GM19372 (cell line): ENCODE results near the gene TMSB4Y.

Source experiments
- ATAC-seq: cut with Tn5 transposase; IDR thresholded peaks from one replicate; pipeline ENCODE4 v1.9.1; 2021; ENCODE audit warnings: mild to moderate bottlenecking, low read depth, moderate library complexity; ENCODE audit not compliant: unreplicated experiment

The TMSB4Y gene

DNA sequence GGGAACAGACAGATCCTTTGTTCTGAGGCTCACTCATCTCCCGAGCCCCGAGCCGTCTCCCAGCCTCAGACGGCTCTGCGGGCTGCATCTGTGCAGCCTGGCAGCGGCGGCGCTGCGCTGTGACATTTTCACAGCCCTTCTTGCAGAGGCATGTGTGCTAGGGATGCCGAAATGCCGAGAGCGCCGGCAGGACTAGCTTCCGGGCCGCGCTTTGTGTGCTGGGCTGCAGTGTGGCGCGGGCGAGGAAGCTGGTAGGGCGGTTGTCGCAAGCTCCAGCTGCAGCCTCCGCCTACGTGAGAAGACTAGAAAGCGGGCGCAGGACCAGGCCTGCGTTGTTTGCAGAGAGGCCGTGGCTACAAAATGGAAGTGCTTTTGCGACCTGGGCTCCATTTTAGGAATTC lies at the start of gene TMSB4Y:
TMSB4Y (plus strand) TSS at position 332 of the 401 bp plus-strand sequence.
- ATAC-seq = peak; percentile 90

DNA sequence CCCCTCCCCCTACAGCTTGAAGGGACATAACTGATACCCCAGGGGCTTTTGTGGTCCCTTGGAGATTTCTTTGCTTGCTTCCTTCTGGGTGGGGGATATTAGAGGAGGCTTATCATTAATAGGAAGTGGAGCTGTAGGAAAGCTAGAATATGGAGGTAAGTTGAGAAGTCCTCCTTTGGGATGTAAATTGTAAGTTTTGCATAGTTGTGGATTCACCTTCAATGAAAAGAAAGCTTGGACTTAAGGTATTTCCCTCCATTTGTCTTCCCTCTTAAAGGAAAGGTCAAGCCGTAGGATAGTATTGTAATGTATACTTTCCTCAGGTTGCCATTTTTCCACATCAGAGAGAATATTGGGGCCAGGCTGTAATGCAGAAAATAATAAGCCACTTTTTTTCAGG lies 39.5 kb upstream of the TMSB4Y start:
- no peak for ATAC-seq

DNA sequence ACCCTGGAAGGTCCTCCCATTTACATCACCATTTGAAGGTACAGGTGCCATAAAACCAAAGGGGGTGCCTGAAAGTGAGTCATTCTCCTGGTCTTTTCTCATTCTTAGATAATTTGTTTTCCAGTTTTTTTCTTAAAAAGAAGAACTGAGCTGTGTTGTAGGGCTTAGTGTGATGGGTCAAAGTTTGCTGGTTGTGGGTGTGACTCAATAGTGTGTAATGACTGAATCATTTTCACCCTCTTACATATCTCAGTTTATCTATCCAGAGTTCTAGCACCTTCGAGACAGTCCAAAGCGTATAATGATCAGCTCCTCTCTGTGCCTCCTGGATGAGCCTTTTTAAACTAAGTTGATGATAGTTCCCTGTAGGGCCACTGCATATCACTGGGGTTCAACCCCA lies 32.6 kb upstream of the TMSB4Y start:
- no peak for ATAC-seq

DNA sequence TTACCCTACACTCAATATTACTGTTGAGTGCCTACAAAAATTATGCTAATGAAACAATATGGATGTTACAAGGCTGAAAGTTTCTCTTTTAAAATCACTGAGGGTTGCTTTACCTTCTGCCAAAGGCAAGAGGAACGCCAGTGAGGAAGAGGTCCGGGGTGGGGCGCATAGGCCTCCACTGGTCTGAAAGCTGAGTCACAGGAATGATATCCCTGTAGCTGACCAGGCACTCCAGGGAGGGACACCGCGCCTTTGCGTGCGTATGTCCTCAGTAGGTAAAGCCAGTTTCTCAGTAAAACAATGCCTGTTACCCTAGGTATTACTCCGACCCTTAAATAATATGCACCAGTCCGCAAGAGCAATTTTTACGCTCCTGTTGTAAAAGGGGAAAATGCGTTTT lies 1.4 kb upstream of the TMSB4Y start:
- no peak for ATAC-seq

DNA sequence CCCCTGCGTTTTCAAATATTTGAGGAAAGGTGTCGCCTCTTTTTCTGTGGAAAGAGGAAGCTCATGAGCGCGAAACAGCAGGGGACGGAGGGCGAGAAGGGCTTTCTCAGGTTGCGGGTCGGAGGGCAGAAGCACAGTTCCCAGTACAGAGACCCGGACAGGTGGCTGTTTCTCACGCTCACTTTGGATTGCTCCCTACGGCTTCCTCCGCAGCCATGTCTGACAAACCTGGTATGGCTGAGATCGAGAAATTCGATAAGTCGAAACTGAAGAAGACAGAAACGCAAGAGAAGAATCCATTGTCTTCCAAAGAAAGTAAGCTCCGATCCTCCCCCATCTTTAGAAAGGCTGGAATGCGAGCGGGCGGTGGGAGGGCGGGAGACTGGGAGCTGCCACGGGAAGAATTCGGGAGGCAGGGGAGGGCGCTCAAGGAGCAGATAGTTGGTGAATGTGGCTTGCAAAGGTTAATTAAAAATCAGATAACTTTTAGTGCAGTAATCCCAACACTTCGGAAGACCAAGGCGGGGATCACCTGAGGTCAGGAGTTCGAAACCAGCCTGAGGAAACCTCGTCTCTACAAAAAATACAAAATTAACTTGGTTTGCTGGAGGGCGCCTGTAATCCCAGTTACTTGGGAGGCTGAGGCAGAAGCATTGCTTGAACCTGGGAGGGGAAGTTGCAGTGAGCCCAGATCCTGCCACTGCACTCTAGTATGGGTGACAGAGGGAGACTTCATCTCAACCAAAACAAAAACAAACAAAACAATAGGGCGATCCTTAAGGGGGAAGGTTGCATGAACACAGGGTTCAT lies 627 bp downstream of the TMSB4Y start:
- ATAC-seq = no peak

DNA sequence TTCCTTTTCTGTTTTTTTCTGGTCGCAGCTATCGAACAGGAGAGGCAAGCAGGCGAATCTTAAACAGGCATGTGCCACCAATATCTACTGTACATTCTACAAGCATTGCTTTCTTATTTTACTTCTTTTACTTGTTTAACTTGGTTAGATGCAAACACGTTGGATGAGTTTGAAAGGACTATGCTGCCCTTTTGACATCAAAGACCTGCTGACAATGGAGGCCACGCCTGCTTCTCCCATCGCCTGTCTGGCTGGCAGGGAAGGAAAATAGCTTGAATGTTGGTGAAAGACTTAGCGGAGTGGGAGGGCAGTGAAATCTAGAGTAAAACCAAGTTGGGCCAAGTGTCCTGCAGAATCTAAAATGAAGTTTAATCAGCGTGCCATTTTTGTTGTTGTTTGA lies 1.5 kb downstream of the TMSB4Y start:
- ATAC-seq = no peak

DNA sequence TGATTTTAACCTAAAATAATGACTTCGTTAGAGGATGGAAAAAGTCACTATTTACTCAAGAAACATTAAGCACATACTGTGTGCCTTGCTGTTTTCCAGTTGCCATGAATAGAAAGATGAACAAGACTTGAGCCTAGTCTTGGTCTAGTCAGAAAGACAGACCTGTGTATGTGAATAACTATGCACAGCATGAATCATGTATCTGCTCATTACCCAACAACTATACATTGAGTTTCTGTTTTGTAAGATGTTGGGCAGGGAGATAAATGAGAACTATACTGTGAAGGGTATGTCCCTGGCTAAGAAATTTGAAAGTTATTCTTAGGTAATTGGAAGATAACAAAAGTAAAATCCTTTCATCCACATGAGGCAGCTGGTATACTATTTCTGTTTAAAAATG lies 4.3 kb downstream of the TMSB4Y start:
- ATAC-seq = no peak

DNA sequence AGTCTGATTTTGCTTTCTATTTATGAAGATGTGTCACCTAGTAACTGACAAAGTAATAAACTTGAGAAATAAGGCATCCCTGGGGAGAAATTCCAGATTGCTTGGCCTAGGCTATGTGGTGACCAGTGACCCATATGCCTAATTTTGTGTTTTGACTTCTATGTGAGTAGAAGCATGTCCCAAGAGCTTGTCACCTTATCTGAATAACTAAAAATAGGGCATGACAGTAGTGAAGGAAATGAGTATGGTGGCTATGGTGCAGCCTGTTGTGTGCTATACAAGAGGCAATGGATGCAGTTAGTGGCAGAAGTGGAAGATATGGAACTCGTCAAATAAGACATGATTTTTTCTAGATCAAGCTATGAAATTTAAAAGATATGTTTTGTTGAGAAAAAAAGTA lies 15.3 kb downstream of the TMSB4Y start:
- no peak for ATAC-seq

DNA sequence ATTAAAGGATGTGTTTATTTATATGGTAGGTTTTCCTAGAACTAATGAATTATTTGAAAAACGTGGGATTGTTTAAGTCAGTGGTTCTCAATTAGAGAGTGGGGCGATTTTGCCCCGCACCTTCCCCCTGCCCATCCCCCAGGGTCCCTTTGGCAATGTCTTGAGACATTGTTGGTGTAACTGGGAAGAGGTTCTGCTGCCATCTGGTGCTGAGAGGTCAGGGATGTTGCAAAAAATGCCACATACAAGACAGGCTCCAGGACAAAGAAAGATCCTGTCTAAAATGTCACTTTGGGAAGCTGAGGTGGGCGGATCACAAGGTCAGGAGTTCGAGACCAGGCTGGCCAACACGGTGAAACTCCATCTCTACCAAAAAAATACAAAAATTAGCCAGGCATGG lies 25.8 kb downstream of the TMSB4Y start:
- ATAC-seq = no peak

DNA sequence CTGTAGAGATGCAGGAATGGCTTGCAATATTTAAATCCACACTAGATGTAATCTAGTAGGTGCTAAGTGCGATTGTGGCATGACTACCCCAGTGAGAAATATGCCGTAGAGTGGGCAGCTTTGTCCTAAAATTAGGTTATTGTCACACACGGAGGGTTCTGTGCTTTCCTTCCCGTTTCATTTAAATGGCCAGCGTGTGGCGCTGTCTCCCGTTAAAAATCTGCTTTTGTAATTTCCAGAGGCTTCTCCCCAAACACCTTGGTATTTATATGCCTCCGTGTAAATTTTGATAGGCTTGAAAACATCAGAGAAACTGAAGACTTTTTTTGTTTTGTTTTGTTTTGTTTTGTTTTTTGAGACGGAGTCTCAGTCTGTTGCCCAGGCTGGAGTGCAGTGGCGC lies 34.9 kb downstream of the TMSB4Y start:
- no peak for ATAC-seq

DNA sequence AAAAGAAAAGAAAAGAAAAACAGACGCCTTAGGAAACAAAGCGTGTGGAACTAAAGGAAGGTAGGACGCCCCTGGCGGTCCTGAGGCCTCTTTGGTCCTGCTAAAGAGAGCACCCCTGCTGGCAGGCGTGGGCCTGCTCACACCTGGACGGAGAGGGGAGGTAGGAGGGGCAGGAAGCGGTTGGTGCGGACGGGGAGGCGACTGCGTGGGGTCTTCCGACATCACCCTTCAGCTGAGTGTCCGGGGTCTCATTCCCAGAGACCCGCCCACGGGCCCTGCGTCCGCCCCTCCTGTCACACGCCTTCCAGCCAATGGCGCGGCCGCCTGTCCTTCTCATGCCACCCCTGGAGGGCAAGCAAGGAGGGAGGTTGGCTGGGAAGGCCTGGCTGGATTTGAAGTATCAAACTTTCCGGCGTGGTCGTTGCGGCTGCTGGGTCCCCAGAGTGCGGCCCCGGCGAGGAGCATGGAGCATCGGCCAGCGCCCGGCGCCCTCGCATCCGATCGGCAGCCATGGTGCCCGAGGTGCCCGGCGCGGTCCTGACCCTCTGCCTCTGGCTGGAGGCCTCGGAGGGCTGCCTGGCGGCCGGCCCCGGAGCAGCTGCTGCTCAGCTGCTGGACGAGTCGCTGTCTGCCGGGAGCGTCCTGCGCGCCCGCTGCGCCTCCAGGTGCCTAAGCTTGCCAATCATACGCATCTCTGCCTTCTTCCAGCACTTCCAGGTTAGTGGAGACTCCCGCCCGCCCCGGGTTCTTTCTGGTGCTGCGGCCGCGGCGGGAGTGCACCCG lies 47.8 kb downstream of the TMSB4Y start:
- peak; percentile 90 for ATAC-seq

DNA sequence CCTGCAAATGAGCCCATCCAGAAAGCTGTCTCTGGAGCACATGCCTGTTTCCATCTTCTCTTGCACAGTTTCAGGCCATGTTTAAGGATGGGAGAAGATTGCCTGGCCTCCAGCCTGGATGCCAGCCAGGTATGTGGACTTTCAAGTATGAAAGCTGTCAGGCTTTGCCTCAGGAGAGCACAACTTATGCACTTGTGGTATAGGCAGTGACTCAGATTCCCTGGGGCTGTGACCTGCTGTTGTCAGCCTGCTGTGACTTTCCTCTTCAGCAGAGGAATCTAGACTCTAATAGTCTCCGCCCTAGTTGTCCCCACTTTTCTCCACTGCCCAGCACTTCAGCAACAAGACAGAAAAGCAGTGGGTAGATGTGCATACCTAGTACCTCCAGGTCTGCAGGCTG lies 51.0 kb downstream of the TMSB4Y start:
- ATAC-seq = no peak
